ENCODE measurements around the gene FBXL17. TPM values are rescaled to one million over a fixed set of nuclear protein-coding genes. Genes with fewer than 3 reads are reported as not detected.
"Not testable (repeated sequence)": the region's sequence is repeated elsewhere in the genome, so short reads cannot be mapped to it uniquely, and the experiment has no call there.

The FBXL17 gene
- total and polyA plus RNA-seq, 2 experiments from 2014 or later: 1.8 to 13.1 TPM

DNA sequence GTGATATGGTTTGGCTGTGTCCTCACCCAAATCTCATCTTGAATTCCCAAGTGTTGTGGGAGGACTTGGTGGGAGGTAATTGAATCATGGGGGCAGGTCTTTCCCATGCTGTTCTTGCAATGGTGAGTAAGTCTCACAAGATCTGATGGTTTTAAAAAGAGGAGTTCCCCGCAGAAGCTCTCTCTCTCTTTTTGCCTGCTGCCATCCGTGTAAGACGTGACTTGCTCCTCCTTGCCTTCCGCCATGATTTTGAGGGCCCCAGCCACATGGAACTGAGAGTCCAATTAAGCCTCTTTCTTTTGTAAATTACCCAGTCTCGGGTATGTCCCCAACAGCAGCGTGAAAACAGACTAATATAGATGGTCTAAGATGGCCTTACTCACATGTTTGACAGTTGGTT lies 210.1 kb downstream of the FBXL17 start:
- no peak overlapping the region for H3K4me3 ChIP-seq
- H3K79me2 ChIP-seq (ENCODE audit: insufficient read depth): no peaks in the 10 kb centered on the region
- in situ Hi-C loops (cut with MboI): no loop called here
- H3K9ac ChIP-seq: no peak overlapping the region
- no peaks in the 10 kb centered on the region for H3K36me3 ChIP-seq (ENCODE audit: low read depth)
- no peaks in the 10 kb centered on the region for H3F3A ChIP-seq (ENCODE audit: insufficient read depth)
- no peaks in the 10 kb centered on the region for H3K27me3 ChIP-seq (replicated peaks; ENCODE audit: insufficient read depth)
- 92 to 99% methylated on average over 6 of the region's 6 CpGs for WGBS, 2 experiments (ENCODE audit: low coverage in 1 of 2, low lambda C conversion rate in 2 of 2, missing lambda C conversion rate in 2 of 2)
- H3K9me3 ChIP-seq (ENCODE audit: low read depth): no peaks in the 10 kb centered on the region
- H3K4me2 ChIP-seq (ENCODE audit: unreplicated experiment): no peak overlapping the region
- TF ChIP-seq EZH2 (IDR thresholded peaks at IDR 0.05; ENCODE audit: insufficient read depth, poor library complexity, severe bottlenecking): no peak
- TF ChIP-seq EZH2phosphoT487 (IDR thresholded peaks at IDR 0.05; ENCODE audit: insufficient read depth, low read depth): no peak
- no peaks in the 10 kb centered on the region; the same call in 1 of the 2 replicates for H3K9me2 ChIP-seq (ENCODE audit: insufficient read depth)
- no peak overlapping the region for H2AFZ ChIP-seq
- no peak for DNase-seq
- H4K20me1 ChIP-seq (ENCODE audit: insufficient read depth): no peaks in the 10 kb centered on the region
- H3K27ac ChIP-seq: no peak overlapping the region
- H3K4me1 ChIP-seq (ENCODE audit: insufficient read depth): no peaks in the 10 kb centered on the region

DNA sequence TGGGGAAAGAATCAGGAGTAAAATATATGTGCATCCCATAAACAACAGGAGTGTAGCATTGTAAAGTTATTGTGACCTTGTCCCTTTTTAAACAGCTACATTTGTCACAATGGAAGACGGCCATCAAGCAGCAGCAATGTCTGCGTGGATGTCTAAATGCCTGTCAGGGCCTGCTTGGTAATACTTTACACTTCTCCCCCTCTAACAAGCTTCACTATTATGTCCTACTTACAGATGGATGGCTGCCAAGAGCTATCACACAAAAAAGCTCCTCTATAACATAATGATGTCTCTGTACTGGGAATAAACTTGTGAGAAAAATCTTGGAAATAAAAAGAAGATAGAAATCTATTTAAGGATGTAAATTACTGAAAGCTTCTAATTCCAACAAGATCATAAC lies 213.0 kb downstream of the FBXL17 start:
- no peak for DNase-seq
- no peaks in the 10 kb centered on the region for H3K79me2 ChIP-seq (ENCODE audit: insufficient read depth)
- TF ChIP-seq EZH2phosphoT487 (IDR thresholded peaks at IDR 0.05; ENCODE audit: insufficient read depth, low read depth) (no peak), EZH2 (IDR thresholded peaks at IDR 0.05; ENCODE audit: insufficient read depth, poor library complexity, severe bottlenecking) (no peak)
- H2AFZ ChIP-seq: no peak overlapping the region
- H3K9me3 ChIP-seq (ENCODE audit: low read depth): no peaks in the 10 kb centered on the region
- H3F3A ChIP-seq (ENCODE audit: insufficient read depth): no peaks in the 10 kb centered on the region
- H3K27me3 ChIP-seq (replicated peaks; ENCODE audit: insufficient read depth): no peaks in the 10 kb centered on the region
- H3K9me2 ChIP-seq (ENCODE audit: insufficient read depth): no peaks in the 10 kb centered on the region; the same call in 1 of the 2 replicates
- no peak overlapping the region for H3K4me3 ChIP-seq
- H3K4me1 ChIP-seq (ENCODE audit: insufficient read depth): no peaks in the 10 kb centered on the region
- in situ Hi-C loops (cut with MboI): no loop called here
- H3K9ac ChIP-seq: no peak overlapping the region
- no peaks in the 10 kb centered on the region for H3K36me3 ChIP-seq (ENCODE audit: low read depth)
- H3K4me2 ChIP-seq (ENCODE audit: unreplicated experiment): no peak overlapping the region
- no peaks in the 10 kb centered on the region for H4K20me1 ChIP-seq (ENCODE audit: insufficient read depth)
- no peak overlapping the region for H3K27ac ChIP-seq
- 95 to 98% methylated on average over 2 of the region's 2 CpGs for WGBS, 2 experiments (ENCODE audit: low coverage in 1 of 2, low lambda C conversion rate in 2 of 2, missing lambda C conversion rate in 2 of 2)

DNA sequence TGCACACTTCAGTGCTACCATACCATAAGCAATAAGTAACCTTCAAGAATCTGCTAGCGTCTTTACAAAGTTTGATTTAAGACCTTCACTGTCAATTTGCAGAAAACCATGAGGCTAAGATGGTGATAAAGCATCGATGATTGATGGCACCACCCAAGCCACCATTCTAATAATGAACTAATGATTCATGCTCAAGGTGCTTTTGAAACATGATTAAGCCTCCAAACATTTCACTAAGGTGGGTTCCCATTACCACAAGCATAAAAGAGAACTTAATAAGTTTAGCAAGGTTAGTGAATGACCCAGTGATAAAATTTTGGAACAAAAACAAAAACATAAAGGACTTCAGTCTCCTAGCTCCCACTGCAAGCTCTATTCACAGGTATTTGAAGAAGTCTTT lies 214.7 kb downstream of the FBXL17 start:
- Histone ChIP-seq H3K36me3 (ENCODE audit: low read depth) (no peaks in the 10 kb centered on the region), H3K4me1 (ENCODE audit: insufficient read depth) (no peaks in the 10 kb centered on the region), H2AFZ (no peak overlapping the region), H3K4me2 (ENCODE audit: unreplicated experiment) (no peak overlapping the region), H3K27ac (no peak overlapping the region), H3K9ac (no peak overlapping the region), H3K9me3 (ENCODE audit: low read depth) (no peaks in the 10 kb centered on the region), H3F3A (ENCODE audit: insufficient read depth) (no peaks in the 10 kb centered on the region), H3K79me2 (ENCODE audit: insufficient read depth) (no peaks in the 10 kb centered on the region), H4K20me1 (ENCODE audit: insufficient read depth) (no peaks in the 10 kb centered on the region), H3K4me3 (no peak overlapping the region), H3K9me2 (ENCODE audit: insufficient read depth) (no peaks in the 10 kb centered on the region; the same call in 1 of the 2 replicates), H3K27me3 (replicated peaks; ENCODE audit: insufficient read depth) (no peaks in the 10 kb centered on the region)
- TF ChIP-seq EZH2 (IDR thresholded peaks at IDR 0.05; ENCODE audit: insufficient read depth, poor library complexity, severe bottlenecking) (no peak), EZH2phosphoT487 (IDR thresholded peaks at IDR 0.05; ENCODE audit: insufficient read depth, low read depth) (no peak)
- no peak for DNase-seq
- WGBS, 2 experiments (ENCODE audit: low coverage in 1 of 2, low lambda C conversion rate in 2 of 2, missing lambda C conversion rate in 2 of 2): 93 to 98% methylated on average over 2 of the region's 2 CpGs
- in situ Hi-C loops (cut with MboI): no loop called here

- in situ Hi-C loops (cut with MboI): no loop called here
- WGBS, 2 experiments (ENCODE audit: low coverage in 1 of 2, low lambda C conversion rate in 2 of 2, missing lambda C conversion rate in 2 of 2): 79 to 88% methylated on average over 2 of the region's 2 CpGs
These were observed 217.3 kb downstream of the FBXL17 start for GRCh38 chr5:108164574-108164973.

DNA sequence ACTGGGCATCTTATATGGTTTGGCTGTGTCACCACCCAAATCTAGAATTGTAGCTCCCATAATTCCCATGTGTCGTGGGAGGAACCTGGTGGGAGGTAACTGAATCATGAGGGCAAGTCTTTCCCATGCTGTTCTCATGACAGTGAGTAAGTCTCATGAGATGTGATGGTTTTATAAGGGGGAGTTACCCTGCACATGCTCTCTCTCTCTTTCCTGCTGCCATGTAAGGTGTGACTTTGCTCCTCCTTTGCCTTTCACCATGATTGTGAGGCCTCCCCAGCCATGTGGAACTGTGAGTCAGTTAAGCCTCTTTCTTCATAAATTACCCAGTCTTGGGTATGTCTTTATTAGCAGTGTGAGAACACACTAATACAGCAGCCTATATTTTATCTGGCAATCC lies 229.0 kb downstream of the FBXL17 start:
- H3F3A ChIP-seq (ENCODE audit: insufficient read depth); H3K4me1 ChIP-seq (ENCODE audit: insufficient read depth); H4K20me1 ChIP-seq (ENCODE audit: insufficient read depth); in situ Hi-C loops (cut with MboI); H3K4me3 ChIP-seq; H2AFZ ChIP-seq; H3K79me2 ChIP-seq (ENCODE audit: insufficient read depth); H3K9me2 ChIP-seq (ENCODE audit: insufficient read depth); H3K9ac ChIP-seq; H3K27me3 ChIP-seq (replicated peaks; ENCODE audit: insufficient read depth); H3K4me2 ChIP-seq (ENCODE audit: unreplicated experiment); H3K9me3 ChIP-seq (ENCODE audit: low read depth); H3K27ac ChIP-seq; DNase-seq; H3K36me3 ChIP-seq (ENCODE audit: low read depth): not testable (repeated sequence)
- WGBS, 2 experiments (ENCODE audit: low coverage in 1 of 2, low lambda C conversion rate in 2 of 2, missing lambda C conversion rate in 2 of 2): 91 to 100% methylated on average over 1 of the region's 1 CpG

More at GRCh38 chr5:108164574-108164973, 217.3 kb downstream of the FBXL17 start:
- Histone ChIP-seq H3K36me3 (ENCODE audit: low read depth) (no peaks in the 10 kb centered on the region), H3K4me3 (no peak overlapping the region), H3K9me2 (ENCODE audit: insufficient read depth) (no peaks in the 10 kb centered on the region; the same call in 1 of the 2 replicates), H3K9me3 (ENCODE audit: low read depth) (no peaks in the 10 kb centered on the region), H3K79me2 (ENCODE audit: insufficient read depth) (no peaks in the 10 kb centered on the region), H4K20me1 (ENCODE audit: insufficient read depth) (no peaks in the 10 kb centered on the region), H3K4me2 (ENCODE audit: unreplicated experiment) (no peak overlapping the region), H3K27ac (no peak overlapping the region), H3K4me1 (ENCODE audit: insufficient read depth) (no peaks in the 10 kb centered on the region), H3K27me3 (replicated peaks; ENCODE audit: insufficient read depth) (no peaks in the 10 kb centered on the region), H3K9ac (no peak overlapping the region), H2AFZ (no peak overlapping the region), H3F3A (ENCODE audit: insufficient read depth) (no peaks in the 10 kb centered on the region)
- no peak for DNase-seq
- TF ChIP-seq EZH2phosphoT487 (IDR thresholded peaks at IDR 0.05; ENCODE audit: insufficient read depth, low read depth) (no peak), EZH2 (IDR thresholded peaks at IDR 0.05; ENCODE audit: insufficient read depth, poor library complexity, severe bottlenecking) (no peak)

Measured in GM23248 (cell line).